ENCODE data around the gene TMEM126A.

The TMEM126A gene

DNA sequence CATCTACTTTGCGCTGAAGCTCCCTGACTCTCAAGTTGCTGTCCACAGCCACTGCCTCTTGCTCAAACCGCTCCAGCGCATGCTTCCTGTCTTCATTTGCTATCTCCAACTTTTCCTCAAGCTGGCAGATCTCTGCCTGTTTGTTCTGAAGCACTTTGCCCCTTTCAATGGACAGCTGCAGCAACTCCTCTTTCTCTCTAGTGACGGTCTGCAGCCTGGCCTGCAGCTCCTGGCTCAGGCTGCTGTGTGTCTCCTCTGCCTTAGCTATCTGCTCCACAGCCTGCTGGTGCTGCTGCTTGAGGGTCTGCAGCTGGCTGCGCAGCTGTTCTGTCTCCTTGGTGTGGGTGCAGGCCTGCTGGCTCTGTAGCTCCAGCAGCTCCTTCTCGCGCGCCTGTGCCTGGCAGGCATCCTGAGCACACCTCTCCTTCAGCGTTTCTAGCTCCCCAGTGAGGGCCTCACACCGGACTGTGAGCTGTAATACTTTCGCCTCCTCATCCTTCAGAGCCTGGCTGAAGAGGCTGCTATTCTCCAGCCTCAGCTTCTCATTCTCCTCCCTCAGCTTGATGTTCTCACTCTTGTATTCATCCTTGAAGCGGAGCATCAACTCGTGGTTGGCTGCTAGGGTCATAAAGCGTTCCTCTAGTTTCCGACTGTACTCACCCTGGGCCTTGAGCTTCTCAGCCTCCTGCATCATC is 37.5 kb downstream of the TMEM126A start:
- Histone ChIP-seq H3K27me3 (peaks cover 15% of the 10 kb centered on the region), H3K4me1 (ENCODE audit: control insufficient read depth in 1 of 2, insufficient read depth in 1 of 2, low read depth in 1 of 2, low read length in 1 of 2) (peaks cover 10% of the 10 kb centered on the region in 2 experiments), H3K36me3 (no peaks in the 10 kb centered on the region), H3K27ac (no peak overlapping the region), H3K9me3 (no peaks in the 10 kb centered on the region), H3K4me3 (ENCODE audit: low read depth in 1 of 2, low read length in 1 of 2) (no peak overlapping the region)
- TF ChIP-seq, protein P1, sequence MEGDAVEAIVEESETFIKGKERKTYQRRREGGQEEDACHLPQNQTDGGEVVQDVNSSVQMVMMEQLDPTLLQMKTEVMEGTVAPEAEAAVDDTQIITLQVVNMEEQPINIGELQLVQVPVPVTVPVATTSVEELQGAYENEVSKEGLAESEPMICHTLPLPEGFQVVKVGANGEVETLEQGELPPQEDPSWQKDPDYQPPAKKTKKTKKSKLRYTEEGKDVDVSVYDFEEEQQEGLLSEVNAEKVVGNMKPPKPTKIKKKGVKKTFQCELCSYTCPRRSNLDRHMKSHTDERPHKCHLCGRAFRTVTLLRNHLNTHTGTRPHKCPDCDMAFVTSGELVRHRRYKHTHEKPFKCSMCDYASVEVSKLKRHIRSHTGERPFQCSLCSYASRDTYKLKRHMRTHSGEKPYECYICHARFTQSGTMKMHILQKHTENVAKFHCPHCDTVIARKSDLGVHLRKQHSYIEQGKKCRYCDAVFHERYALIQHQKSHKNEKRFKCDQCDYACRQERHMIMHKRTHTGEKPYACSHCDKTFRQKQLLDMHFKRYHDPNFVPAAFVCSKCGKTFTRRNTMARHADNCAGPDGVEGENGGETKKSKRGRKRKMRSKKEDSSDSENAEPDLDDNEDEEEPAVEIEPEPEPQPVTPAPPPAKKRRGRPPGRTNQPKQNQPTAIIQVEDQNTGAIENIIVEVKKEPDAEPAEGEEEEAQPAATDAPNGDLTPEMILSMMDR (IDR thresholded peaks at IDR 0.05), result no peak

DNA sequence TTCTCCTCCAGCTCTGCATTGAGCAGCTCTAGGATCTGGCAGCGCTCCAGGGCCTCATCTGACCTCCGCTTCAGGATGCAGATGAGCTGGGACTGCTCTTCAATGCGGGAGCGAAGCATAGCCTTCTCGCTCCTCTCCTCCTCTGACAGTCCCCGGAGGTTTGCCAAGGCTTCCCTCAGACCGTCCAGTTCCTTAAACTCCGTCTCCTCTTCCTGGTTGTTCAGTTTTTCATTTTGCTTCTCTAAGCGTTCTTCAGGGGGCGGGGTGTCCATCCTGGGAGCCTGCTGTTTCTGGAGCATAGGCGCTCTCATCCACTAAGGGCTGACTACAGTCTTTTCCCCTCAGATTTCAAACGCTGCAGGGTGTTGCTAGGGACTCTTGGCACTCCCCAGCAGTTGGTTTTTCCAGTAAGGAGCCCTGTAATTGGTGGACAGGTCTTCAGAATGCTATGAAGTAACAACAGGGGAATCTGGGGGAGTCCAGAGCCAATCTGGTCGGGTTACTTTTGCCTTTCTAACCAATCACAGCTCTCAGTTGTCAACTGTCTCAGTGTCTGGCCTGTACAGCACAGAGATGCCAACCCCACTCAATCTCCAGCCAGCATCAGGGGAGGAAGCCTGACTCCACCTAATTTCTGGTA is 38.2 kb downstream of the TMEM126A start, which contains the start of gene CCDC89:
Gene CCDC89, minus strand, starts transcription at position 376 of the 640 bp plus-strand sequence. Its CDS starts 65 bp downstream, at position 311.
- H3K4me1 ChIP-seq (ENCODE audit: control insufficient read depth in 1 of 2, insufficient read depth in 1 of 2, low read depth in 1 of 2, low read length in 1 of 2), result peaks cover 10% of the 10 kb centered on the region in 2 experiments
- TF ChIP-seq, protein P1 (IDR thresholded peaks at IDR 0.05), result no peak
- no peaks in the 10 kb centered on the region for H3K36me3 ChIP-seq
- H3K27ac ChIP-seq, result no peak within 1 kb of the TSS
- H3K9me3 ChIP-seq, result no peaks in the 10 kb centered on the region
- H3K27me3 ChIP-seq, result peaks cover 19% of the 10 kb centered on the region
- no peak within 1 kb of the TSS for H3K4me3 ChIP-seq (ENCODE audit: low read depth in 1 of 2, low read length in 1 of 2)

GRCh38 chr11:85694385-85694980 is 46.7 kb downstream of the TMEM126A start:
- no peak overlapping the region for H3K27ac ChIP-seq
- TF ChIP-seq, protein P1 (IDR thresholded peaks at IDR 0.05), result no peak
- H3K27me3 ChIP-seq, result peaks cover 12% of the 10 kb centered on the region
- H3K4me3 ChIP-seq (ENCODE audit: low read depth in 1 of 2, low read length in 1 of 2), result no peak overlapping the region
- no peaks in the 10 kb centered on the region for H3K9me3 ChIP-seq
- H3K36me3 ChIP-seq, result no peaks in the 10 kb centered on the region
- no peaks in the 10 kb centered on the region for H3K4me1 ChIP-seq (ENCODE audit: control insufficient read depth in 1 of 2, insufficient read depth in 1 of 2, low read depth in 1 of 2, low read length in 1 of 2)

GRCh38 chr11:85695546-85695945 is 47.8 kb downstream of the TMEM126A start:
- no peaks in the 10 kb centered on the region for H3K36me3 ChIP-seq
- no peaks in the 10 kb centered on the region for H3K4me1 ChIP-seq (ENCODE audit: control insufficient read depth in 1 of 2, insufficient read depth in 1 of 2, low read depth in 1 of 2, low read length in 1 of 2)
- TF ChIP-seq, protein P1 (IDR thresholded peaks at IDR 0.05), result no peak
- H3K27ac ChIP-seq, result no peak overlapping the region
- H3K27me3 ChIP-seq, result peaks cover 2% of the 10 kb centered on the region
- no peaks in the 10 kb centered on the region for H3K9me3 ChIP-seq
- no peak overlapping the region for H3K4me3 ChIP-seq (ENCODE audit: low read depth in 1 of 2, low read length in 1 of 2)

DNA sequence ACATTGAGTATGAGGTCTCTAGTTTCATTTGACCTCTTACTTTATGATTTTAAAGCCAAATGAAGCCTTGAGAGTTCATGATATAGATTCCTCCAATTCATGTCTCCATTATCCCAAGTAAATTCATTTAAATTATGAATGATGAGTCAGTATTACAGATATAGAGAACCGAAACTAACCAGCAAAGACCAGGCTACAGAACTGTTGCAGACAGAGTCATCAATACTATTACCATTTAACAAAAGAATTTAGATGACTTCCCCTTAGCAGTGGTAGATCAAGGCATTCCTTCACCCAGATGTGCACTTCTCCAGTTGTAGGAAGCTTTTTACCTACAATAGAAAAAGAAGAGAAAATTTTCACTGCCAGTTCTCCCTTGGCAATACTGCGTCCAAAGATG is 50.0 kb downstream of the TMEM126A start:
- TF ChIP-seq, protein P1 (IDR thresholded peaks at IDR 0.05), result no peak
- Histone ChIP-seq H3K27ac (no peak overlapping the region), H3K9me3 (no peaks in the 10 kb centered on the region), H3K4me3 (ENCODE audit: low read depth in 1 of 2, low read length in 1 of 2) (no peak overlapping the region), H3K4me1 (ENCODE audit: control insufficient read depth in 1 of 2, insufficient read depth in 1 of 2, low read depth in 1 of 2, low read length in 1 of 2) (no peaks in the 10 kb centered on the region), H3K27me3 (no peaks in the 10 kb centered on the region), H3K36me3 (no peaks in the 10 kb centered on the region)
